HG03571 (cell line): ENCODE results near the gene COX5B.
A peak's percentile ranks its signal among the peaks of the same experiment; 100 is the strongest.
"Not testable (repeated sequence)": the region's sequence is repeated elsewhere in the genome, so short reads cannot be mapped to it uniquely, and the experiment has no call there.

Source experiments
- ATAC-seq: cut with Tn5 transposase; IDR thresholded peaks from one replicate; pipeline ENCODE4 v1.9.1; 2021; ENCODE audit not compliant: unreplicated experiment

COX5B gene

GRCh38 chr2:97672606-97673140, 26.8 kb downstream of the COX5B start:
- ATAC-seq = not testable (repeated sequence)

GRCh38 chr2:97673182-97673914, 27.5 kb downstream of the COX5B start:
- ATAC-seq = no peak

GRCh38 chr2:97673915-97674283, 28.0 kb downstream of the COX5B start:
- ATAC-seq = no peak

GRCh38 chr2:97675430-97676113, 29.7 kb downstream of the COX5B start:
- no peak for ATAC-seq

- no peak for ATAC-seq
Observed at GRCh38 chr2:97676620-97677019, 30.8 kb downstream of the COX5B start.

- no peak for ATAC-seq
Observed at GRCh38 chr2:97677480-97677879, 31.6 kb downstream of the COX5B start.

- no peak for ATAC-seq
Observed at GRCh38 chr2:97678298-97678697, 32.4 kb downstream of the COX5B start.

- ATAC-seq = not testable (repeated sequence)
Observed at GRCh38 chr2:97687235-97687634, 41.4 kb downstream of the COX5B start.

- ATAC-seq = no peak
Observed at GRCh38 chr2:97688062-97688827, 42.4 kb downstream of the COX5B start.

- no peak for ATAC-seq
Observed at GRCh38 chr2:97691166-97691565, 45.3 kb downstream of the COX5B start.

GRCh38 chr2:97693476-97693875, 47.6 kb downstream of the COX5B start:
- ATAC-seq = no peak

GRCh38 chr2:97695744-97696143, 49.9 kb downstream of the COX5B start:
- no peak for ATAC-seq

- peak; percentile 61 for ATAC-seq
Observed at GRCh38 chr2:97697252-97698235, 51.7 kb downstream of the COX5B start.
